Neuron (in vitro differentiated cells): Measurements from ENCODE around the gene LFNG.
A peak's percentile ranks its signal among the peaks of the same experiment; 100 is the strongest.
"Not testable (repeated sequence)": the region's sequence is repeated elsewhere in the genome, so short reads cannot be mapped to it uniquely, and the experiment has no call there.

Experiments used
- H2AFZ ChIP-seq: one replicate; pipeline ENCODE4 v1.6.1; 2013; ENCODE audit warnings: low read depth, mild to moderate bottlenecking, inconsistent platforms, low read length, moderate library complexity
- H3K27me3 ChIP-seq: one replicate; pipeline ENCODE4 v1.6.1; 2013; ENCODE audit warnings: low read length; ENCODE audit not compliant: insufficient read depth
- H3K36me3 ChIP-seq: one replicate; pipeline ENCODE4 v1.6.1; 2013; ENCODE audit warnings: low read length; ENCODE audit not compliant: insufficient read depth
- H3K4me1 ChIP-seq: one replicate; pipeline ENCODE4 v1.6.1; 2013; ENCODE audit warnings: low read length; ENCODE audit not compliant: insufficient read depth
- H3K4me3 ChIP-seq: 2 replicates; pipeline ENCODE4 v1.5.1; 2013; ENCODE audit warnings: mild to moderate bottlenecking, low read length, moderate library complexity
- H3K9me3 ChIP-seq: one replicate; pipeline ENCODE4 v1.6.1; 2013; ENCODE audit warnings: low read length

LFNG gene

DNA sequence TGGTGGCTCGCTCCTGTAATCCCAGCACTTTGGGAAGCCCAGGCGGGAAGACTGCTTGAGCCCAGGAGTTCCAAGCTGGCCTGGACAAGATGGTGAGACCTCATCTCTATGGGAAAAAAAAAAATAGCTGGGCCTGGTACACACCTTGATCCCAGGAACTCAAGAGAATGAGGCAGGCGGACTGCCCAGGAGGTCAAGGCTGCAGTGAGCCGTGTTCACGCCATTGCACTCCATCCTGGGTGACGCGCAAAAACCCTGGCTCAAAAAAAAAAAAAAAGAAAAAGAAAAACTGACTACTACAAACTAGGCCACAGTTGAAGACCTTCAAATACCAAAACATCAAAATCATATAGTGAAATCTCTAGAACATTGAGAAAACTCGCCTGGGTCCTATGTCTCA is 31.8 kb downstream of the LFNG start:
- Histone ChIP-seq H3K4me1 (peaks cover 11% of the 10 kb centered on the region), H3K4me3 (no peak overlapping the region), H3K27me3 (no peaks in the 10 kb centered on the region), H3K36me3 (peaks cover 38% of the 10 kb centered on the region), H3K9me3 (no peaks in the 10 kb centered on the region), H2AFZ (no peak overlapping the region)

DNA sequence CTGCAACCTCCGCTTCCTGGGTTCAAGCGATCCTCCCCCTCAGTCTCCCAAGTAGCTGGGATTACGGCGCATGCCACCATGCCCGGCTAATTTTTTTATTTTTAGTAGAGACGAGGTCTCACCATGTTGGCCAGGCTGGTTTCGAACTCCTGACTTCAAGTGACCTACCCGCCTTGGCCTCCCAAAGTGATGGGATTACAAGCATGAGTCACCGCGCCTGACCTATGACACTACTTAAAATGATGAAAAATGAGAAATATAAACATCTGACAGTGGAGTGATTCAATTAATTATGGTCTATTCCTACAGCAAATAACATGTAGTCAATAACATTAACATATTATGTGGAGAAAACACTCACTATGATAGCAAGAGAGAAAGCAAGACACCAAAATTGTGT is 33.5 kb downstream of the LFNG start:
- Histone ChIP-seq H3K27me3 (no peaks in the 10 kb centered on the region), H3K4me1 (peaks cover 11% of the 10 kb centered on the region), H2AFZ (no peak overlapping the region), H3K9me3 (no peaks in the 10 kb centered on the region), H3K36me3 (peaks cover 24% of the 10 kb centered on the region), H3K4me3 (no peak overlapping the region)

DNA sequence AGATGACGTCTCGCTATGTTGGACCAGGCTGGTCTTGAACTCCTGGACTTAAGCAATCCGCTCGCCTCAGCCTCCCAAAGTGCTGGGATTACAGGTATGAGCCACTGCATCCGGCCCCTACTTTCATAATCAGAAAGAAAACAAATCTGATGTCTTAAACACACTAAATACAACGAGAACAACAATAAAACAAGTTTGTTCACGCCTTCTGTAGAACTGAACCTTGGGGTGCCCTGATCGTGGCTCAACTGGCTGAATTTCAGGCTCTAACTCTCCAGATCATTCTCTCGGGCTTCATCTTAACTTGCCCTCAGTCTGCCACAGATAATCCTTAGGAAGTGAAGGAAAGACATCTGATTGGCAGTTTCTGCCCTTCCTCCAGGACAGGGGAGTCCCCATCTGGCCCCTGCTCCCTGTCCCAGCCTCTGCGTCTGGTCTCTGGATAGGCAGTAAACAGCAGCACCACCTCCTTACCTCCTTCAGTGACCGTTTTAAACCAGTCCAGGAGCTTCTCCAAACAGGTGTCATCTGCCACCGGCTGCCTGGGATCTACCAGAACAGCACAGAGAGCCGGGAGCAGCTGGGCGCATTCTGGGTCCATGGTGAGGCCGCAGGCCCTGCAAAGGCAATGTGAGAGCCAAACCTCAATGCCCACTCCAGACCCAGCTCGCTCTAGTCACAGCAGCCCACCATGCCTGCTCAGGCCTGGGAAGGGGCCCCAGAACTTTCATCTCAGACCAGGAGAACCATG is 34.4 kb downstream of the LFNG start:
- Histone ChIP-seq H3K27me3 (no peaks in the 10 kb centered on the region), H3K9me3 (no peaks in the 10 kb centered on the region), H3K4me1 (peaks cover 16% of the 10 kb centered on the region), H3K36me3 (peaks cover 19% of the 10 kb centered on the region), H2AFZ (no peak overlapping the region), H3K4me3 (peak overlapping the region; percentile 73)

DNA sequence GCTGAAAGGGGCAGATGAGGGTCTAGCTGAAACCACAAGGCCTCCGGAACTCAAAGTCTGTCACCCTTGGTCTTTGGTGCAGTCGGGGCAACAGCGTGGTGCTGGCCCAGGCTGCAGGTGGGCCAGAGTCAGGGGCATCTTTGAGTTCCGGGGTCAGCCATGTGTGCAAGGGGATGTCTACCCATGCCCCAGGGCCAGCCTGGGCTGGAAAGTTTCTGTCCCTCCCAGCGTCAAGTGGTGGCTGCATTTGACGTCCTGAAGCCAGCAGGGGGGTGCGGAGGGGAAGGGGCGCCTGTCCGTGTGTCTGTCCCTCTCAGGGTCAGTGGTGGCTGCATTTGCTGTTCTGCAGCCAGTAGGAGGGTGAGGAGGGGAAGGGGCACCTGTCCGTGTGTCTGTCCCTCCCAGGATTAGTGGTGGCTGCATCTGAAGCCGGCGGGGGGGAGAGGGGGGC is 35.1 kb downstream of the LFNG start:
- peak overlapping the region; percentile 73 for H3K4me3 ChIP-seq
- H3K4me1 ChIP-seq: peaks cover 16% of the 10 kb centered on the region
- no peaks in the 10 kb centered on the region for H3K9me3 ChIP-seq
- H2AFZ ChIP-seq: peak overlapping the region; percentile 44
- H3K27me3 ChIP-seq: no peaks in the 10 kb centered on the region
- H3K36me3 ChIP-seq: peaks cover 14% of the 10 kb centered on the region

DNA sequence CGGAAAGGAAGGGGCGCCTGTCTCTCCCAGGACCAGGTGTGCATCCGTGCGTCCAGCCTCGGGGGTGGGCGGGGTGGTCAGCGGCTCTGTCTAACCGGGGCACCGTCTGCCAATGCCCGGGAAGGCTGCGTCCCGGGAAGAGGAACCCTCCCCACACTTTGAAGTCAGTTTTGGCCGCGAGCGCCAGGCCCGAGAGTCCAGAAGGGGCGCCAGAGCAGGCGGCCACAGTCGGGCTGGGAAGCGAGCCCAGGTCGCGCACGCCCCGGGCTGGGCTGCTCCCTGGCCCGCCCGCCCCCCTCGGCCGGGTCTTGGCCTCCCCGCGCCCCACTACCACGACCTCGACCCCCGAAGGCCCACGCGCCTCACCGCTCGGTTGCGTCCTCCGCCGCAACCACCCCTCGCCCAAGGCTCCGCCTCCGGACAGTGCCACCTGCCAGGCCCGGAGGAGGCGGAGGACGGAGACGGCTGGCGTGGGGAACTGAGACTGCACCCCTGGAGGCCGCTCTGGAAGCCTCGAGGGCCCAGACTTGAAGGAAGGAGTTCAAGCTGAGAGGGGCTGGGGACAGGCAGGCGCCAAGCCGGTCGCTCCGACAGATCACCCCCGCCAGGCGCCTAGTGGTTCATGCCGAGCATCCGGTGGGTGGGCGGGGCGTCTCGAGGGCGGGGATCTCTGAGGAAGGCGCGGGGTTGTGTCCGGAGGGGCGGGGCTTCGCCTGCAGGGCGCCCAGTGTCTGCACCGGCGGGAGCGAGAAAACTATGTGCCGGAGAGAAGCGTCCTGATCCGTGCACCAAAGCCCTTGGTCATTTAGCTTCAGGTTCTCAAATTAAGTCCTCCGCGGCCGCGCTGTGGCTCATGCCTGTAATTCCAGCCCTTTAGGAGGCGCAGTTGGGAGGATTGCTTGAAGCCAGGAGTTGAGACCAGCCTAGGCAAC is 35.8 kb downstream of the LFNG start, which contains the start of gene BRAT1:
BRAT1 (minus strand) TSS at position 404 of the 932 bp plus-strand sequence. CDS start 1,093 bp downstream, outside the sequence.
- H3K4me1 ChIP-seq: peaks cover 19% of the 10 kb centered on the region
- no peaks in the 10 kb centered on the region for H3K27me3 ChIP-seq
- no peaks in the 10 kb centered on the region for H3K9me3 ChIP-seq
- peak within 1 kb of the TSS; percentile 44 for H2AFZ ChIP-seq
- peaks cover 13% of the 10 kb centered on the region for H3K36me3 ChIP-seq
- H3K4me3 ChIP-seq: peak within 1 kb of the TSS; percentile 73

DNA sequence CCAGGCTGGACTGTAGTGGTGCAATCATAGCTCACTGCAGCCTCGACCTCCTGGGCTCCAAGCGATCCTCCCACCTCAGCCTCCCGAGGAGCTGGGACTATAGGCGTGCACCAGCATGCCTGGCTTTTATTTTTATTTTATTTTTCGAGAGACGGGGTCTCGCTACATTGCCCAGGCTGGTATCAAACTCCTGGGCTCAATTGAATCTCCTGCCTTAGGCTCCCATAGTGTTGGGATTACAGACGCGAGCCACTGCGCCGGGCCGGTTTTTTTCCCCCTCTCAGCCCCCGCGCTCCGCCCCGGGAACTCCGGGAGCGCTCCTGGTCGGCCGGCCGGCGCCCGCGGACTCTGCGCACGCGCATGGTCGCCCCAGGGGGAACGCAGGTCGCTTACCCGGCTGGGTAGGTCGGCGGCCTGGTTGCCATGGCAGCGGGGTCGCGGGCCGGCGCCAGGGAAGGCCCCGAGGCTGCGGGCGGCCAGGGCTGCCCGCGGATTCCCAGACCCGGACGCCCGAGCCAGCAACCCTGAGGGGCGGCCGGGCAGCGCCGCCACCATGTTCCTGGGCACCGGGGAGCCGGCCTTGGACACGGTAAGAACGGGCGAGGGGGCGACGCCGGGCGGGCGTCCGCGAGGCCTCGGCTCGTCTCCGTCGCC is 39.2 kb downstream of the LFNG start, which contains the start of gene IQCE:
IQCE (plus strand) TSS at position 351 of the 654 bp plus-strand sequence; CDS start at position 554, 203 bp downstream.
- Histone ChIP-seq H3K36me3 (no peaks in the 10 kb centered on the region), H3K9me3 (no peaks in the 10 kb centered on the region), H3K27me3 (no peaks in the 10 kb centered on the region), H3K4me3 (peak within 1 kb of the TSS; percentile 77), H2AFZ (no peak within 1 kb of the TSS), H3K4me1 (peaks cover 19% of the 10 kb centered on the region)

DNA sequence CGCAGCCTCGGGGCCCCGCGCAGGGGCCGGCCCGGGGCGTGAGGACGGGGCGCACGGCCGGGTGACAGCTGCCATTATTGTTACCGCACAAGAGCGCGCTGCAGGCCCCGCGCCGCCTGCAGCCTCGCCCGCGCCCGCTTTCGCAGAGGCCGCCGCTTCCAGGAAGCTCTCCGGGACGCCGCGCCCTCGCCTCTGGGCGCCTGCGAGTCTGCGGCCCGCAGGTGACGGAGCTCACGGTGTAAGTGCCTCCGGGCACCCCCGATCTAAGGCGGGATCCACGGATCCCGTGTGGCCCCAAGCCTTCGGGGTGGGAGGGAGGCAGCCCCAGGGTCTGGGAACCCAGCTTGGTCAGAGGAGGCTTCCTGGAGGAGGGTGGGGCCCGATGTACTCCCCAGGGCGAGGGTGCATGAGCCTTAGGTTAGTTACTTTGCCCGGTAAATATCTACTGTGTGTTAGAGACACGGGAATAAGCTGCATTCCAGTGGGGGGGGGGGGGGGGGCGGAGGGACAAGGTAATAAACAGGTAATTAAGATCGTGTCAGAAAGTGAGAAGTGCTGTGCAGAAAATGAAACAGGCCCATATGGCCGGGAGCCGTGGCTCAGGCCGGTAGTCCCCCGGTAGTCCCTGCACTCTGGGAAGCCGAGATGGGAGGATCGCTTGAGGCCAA is 39.8 kb downstream of the LFNG start:
- Histone ChIP-seq H3K9me3 (no peaks in the 10 kb centered on the region), H2AFZ (no peak overlapping the region), H3K36me3 (no peaks in the 10 kb centered on the region), H3K27me3 (no peaks in the 10 kb centered on the region), H3K4me3 (peak overlapping the region; percentile 77), H3K4me1 (peaks cover 12% of the 10 kb centered on the region)

DNA sequence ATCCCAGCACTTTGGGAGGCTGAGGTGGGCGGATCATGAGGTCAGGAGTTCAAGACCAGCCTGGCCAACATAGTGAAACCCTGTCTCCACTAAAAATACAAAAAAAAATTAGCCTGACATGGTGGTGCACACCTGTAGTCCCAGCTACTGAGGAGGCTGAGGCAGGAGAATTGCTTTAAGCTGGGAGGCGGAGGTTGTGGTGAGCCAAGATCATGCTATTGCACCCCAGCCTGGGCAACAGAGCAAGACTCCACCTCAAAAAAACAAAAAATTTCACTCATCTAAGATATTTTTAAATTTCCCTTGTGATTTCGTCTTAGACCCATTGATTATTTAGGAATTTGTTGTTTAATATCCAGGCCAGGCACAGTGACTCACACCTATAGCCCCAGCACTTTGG is 44.4 kb downstream of the LFNG start:
- H3K36me3 ChIP-seq, H3K27me3 ChIP-seq, H2AFZ ChIP-seq, H3K9me3 ChIP-seq, H3K4me3 ChIP-seq: not testable (repeated sequence)
- peaks cover 25% of the 10 kb centered on the region for H3K4me1 ChIP-seq

DNA sequence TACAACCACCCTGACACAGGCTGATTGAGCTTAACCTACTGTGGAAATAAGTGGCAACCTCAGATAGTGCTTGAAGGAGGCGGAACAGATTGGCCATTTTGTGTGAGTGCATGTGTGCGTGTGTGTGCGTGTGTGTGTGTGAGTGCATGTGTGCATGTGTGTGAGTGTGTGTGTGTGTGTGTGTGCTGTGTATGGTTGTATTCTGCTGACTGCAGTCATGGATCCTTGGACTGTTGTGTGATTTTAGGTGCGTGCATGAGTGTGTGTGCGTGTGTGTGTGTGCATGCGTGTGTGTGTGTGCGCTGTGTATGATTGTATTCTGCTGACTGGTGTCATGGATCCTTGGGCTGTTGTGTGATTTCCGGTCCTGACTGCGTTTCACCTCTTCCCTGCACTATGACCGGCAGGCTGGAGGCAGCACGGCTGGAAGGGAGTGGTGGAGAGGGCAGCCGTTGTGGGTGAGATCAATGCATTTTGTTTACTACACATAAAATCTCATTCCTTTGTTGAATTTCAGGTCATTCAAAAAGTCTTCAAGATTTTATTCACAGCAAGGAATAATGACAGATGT is 45.5 kb downstream of the LFNG start:
- no peak overlapping the region for H2AFZ ChIP-seq
- H3K4me3 ChIP-seq: no peak overlapping the region
- H3K27me3 ChIP-seq: no peaks in the 10 kb centered on the region
- peaks cover 30% of the 10 kb centered on the region for H3K4me1 ChIP-seq
- H3K36me3 ChIP-seq: no peaks in the 10 kb centered on the region
- H3K9me3 ChIP-seq: no peaks in the 10 kb centered on the region

DNA sequence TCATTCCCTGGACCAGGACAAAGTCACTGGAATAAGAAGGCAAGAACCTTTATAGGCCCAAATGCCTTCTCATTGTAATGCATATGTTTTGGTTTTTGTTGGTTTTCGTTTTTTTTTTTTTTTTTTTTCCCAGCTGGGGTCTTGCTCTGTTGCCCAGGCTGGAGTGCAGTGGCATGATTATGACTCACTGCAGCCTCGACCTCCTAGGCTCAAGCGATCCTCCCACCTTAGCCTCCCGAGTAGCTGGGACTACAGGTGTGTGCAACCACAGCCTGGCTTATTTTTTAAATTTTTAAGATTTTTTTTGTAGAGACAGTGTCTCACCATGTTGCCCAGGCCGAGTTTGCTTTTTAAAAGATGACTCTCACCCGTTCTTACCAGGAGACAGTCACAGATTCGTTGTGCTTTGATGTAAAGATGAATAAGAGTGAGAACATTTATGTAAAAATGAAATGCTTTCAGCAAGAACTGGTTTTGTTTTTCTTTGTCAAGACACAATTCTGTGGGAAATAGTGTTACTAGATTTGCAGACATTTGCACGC is 46.8 kb downstream of the LFNG start:
- Histone ChIP-seq H3K4me1 (peaks cover 27% of the 10 kb centered on the region), H3K36me3 (no peaks in the 10 kb centered on the region), H2AFZ (no peak overlapping the region), H3K27me3 (no peaks in the 10 kb centered on the region), H3K9me3 (no peaks in the 10 kb centered on the region), H3K4me3 (no peak overlapping the region)

DNA sequence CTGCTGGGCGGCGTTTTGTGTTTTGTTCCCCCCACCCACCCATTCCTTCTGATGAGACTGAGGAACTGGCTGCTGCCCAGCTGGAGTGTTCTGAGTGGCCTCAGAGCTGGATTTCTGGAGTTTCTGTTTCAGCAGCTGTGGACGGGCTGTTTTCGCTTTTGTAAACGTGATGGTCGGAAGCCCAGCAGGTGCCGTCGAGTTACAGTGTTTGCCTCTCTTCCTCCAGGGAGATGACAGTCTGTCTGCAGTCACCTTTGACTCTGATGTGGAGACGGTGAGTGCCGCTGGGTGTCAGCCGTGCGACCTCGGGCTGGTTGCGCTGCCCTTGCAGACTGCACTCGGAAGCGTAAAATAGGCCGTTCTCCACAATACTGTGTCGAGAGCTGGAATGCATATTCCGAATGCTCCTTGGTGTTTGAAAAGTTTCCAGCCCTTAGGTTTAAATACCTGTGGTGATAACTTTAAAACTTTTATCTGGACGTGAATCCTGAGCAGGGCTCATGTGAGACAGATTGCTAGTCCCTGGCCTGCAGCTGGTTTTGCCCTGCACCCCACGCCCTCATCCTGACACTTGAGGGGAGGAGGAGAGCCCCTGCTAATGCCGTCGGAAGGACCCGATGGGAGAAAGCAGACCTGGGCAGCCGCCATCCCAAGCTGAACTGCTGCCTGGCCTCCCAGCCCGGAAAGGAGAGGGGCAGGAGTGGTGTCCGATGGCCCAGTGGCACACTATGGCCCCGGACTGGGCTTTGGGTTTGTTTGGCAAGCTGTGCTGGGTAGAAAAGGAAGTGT is 47.5 kb downstream of the LFNG start:
- Histone ChIP-seq H2AFZ (no peak overlapping the region), H3K9me3 (no peaks in the 10 kb centered on the region), H3K4me3 (no peak overlapping the region), H3K36me3 (no peaks in the 10 kb centered on the region), H3K4me1 (peaks cover 27% of the 10 kb centered on the region), H3K27me3 (no peaks in the 10 kb centered on the region)
